NT2/D1 (cell line): ENCODE results near the gene SOWAHC.

ENCODE experiments used
- DNase-seq: peaks from one replicate; pipeline ENCODE4 v3.0.0-alpha.2; 2011; ENCODE audit warnings: low read depth, low spot score
- H3K27me3 ChIP-seq: 2 replicates; pipeline ENCODE4 v1.6.0; 2011; ENCODE audit warnings: mild to moderate bottlenecking; ENCODE audit not compliant: insufficient read length, insufficient read depth
- H3K36me3 ChIP-seq: 2 replicates; pipeline ENCODE4 v1.6.1; 2011; ENCODE audit warnings: mild to moderate bottlenecking, low read length, mixed read lengths; ENCODE audit not compliant: insufficient read depth, insufficient read length
- H3K4me1 ChIP-seq: 2 replicates; pipeline ENCODE4 v1.5.1; 2011; ENCODE audit not compliant: insufficient read depth, insufficient read length
- H3K4me3 ChIP-seq: 2 replicates; pipeline ENCODE4 v1.5.1; 2011; ENCODE audit warnings: low read depth; ENCODE audit not compliant: insufficient read length
- H3K9ac ChIP-seq: 2 replicates; pipeline ENCODE4 v1.6.0; 2011; ENCODE audit warnings: low read depth; ENCODE audit not compliant: insufficient read length
- H3K9me3 ChIP-seq: 2 replicates; pipeline ENCODE4 v1.5.1; 2011; ENCODE audit warnings: mild to moderate bottlenecking, low read length; ENCODE audit not compliant: insufficient read depth
- SUZ12 ChIP-seq: IDR thresholded peaks from 2 replicates; pipeline ENCODE4 v1.6.1; 2011; ENCODE audit not compliant: insufficient read length, insufficient read depth; ENCODE audit errors: extremely low read depth
- YY1 ChIP-seq: IDR thresholded peaks from 2 replicates; pipeline ENCODE4 v1.6.1; 2011; ENCODE audit not compliant: insufficient read length, insufficient read depth
- ZNF274 ChIP-seq: IDR thresholded peaks from 2 replicates; pipeline ENCODE4 v1.6.1; 2011; ENCODE audit warnings: mild to moderate bottlenecking, low read depth, low read length

SOWAHC gene

GRCh38 chr2:109594246-109594885 lies 19.8 kb upstream of the SOWAHC start:
- peaks cover 7% of the 10 kb centered on the region for H3K36me3 ChIP-seq
- no peak overlapping the region for H3K9ac ChIP-seq
- H3K27me3 ChIP-seq, result no peaks in the 10 kb centered on the region
- DNase-seq, result no peak
- H3K9me3 ChIP-seq, result no peaks in the 10 kb centered on the region
- no peak for TF ChIP-seq ZNF274
- TF ChIP-seq SUZ12, result no peak
- TF ChIP-seq YY1, result no peak
- H3K4me1 ChIP-seq, result peaks cover 2% of the 10 kb centered on the region
- H3K4me3 ChIP-seq, result no peak overlapping the region

- DNase-seq, result no peak
- TF ChIP-seq ZNF274 (no peak), YY1 (no peak), SUZ12 (no peak)
Measured at GRCh38 chr2:109595644-109596043, 18.5 kb upstream of the SOWAHC start.

GRCh38 chr2:109597283-109597682 lies 16.9 kb upstream of the SOWAHC start:
- Histone ChIP-seq H3K36me3 (peaks cover 4% of the 10 kb centered on the region), H3K4me1 (peaks cover 2% of the 10 kb centered on the region), H3K4me3 (no peak overlapping the region), H3K27me3 (no peaks in the 10 kb centered on the region), H3K9ac (no peak overlapping the region), H3K9me3 (no peaks in the 10 kb centered on the region)
- no peak for DNase-seq
- TF ChIP-seq YY1 (no peak), SUZ12 (no peak), ZNF274 (no peak)

More at GRCh38 chr2:109595644-109596043, 18.5 kb upstream of the SOWAHC start:
- Histone ChIP-seq H3K9ac (no peak overlapping the region), H3K27me3 (no peaks in the 10 kb centered on the region), H3K36me3 (peaks cover 7% of the 10 kb centered on the region), H3K4me3 (no peak overlapping the region), H3K4me1 (peaks cover 2% of the 10 kb centered on the region), H3K9me3 (no peaks in the 10 kb centered on the region)

GRCh38 chr2:109601783-109602182 lies 12.4 kb upstream of the SOWAHC start:
- no peak for DNase-seq
- Histone ChIP-seq H3K9me3 (no peaks in the 10 kb centered on the region), H3K4me1 (no peaks in the 10 kb centered on the region), H3K36me3 (no peaks in the 10 kb centered on the region), H3K4me3 (no peak overlapping the region), H3K9ac (no peak overlapping the region), H3K27me3 (no peaks in the 10 kb centered on the region)
- TF ChIP-seq SUZ12, result no peak
- no peak for TF ChIP-seq YY1
- no peak for TF ChIP-seq ZNF274

- TF ChIP-seq ZNF274 (no peak), YY1 (no peak), SUZ12 (no peak)
- Histone ChIP-seq H3K9me3 (no peaks in the 10 kb centered on the region), H3K4me1 (no peaks in the 10 kb centered on the region), H3K4me3 (no peak overlapping the region), H3K36me3 (no peaks in the 10 kb centered on the region), H3K9ac (no peak overlapping the region), H3K27me3 (no peaks in the 10 kb centered on the region)
- DNase-seq, result no peak
Measured at GRCh38 chr2:109602617-109603188, 11.5 kb upstream of the SOWAHC start.

- H3K9me3 ChIP-seq, result no peaks in the 10 kb centered on the region
- no peak overlapping the region for H3K9ac ChIP-seq
- no peak overlapping the region for H3K4me3 ChIP-seq
- H3K4me1 ChIP-seq, result no peaks in the 10 kb centered on the region
- DNase-seq, result no peak
- no peak for TF ChIP-seq ZNF274
- no peak for TF ChIP-seq YY1
- no peak for TF ChIP-seq SUZ12
- H3K27me3 ChIP-seq, result no peaks in the 10 kb centered on the region
- H3K36me3 ChIP-seq, result no peaks in the 10 kb centered on the region
Measured at GRCh38 chr2:109604597-109604996, 9.6 kb upstream of the SOWAHC start.

- Histone ChIP-seq H3K36me3 (peaks cover 6% of the 10 kb centered on the region), H3K9ac (no peak overlapping the region), H3K4me1 (no peaks in the 10 kb centered on the region), H3K9me3 (no peaks in the 10 kb centered on the region), H3K27me3 (no peaks in the 10 kb centered on the region), H3K4me3 (no peak overlapping the region)
- DNase-seq, result no peak
- no peak for TF ChIP-seq SUZ12
- no peak for TF ChIP-seq ZNF274
- TF ChIP-seq YY1, result no peak
Measured at GRCh38 chr2:109607766-109608165, 6.4 kb upstream of the SOWAHC start.
